Ovary (tissue), 9 donors: Measurements from ENCODE around the gene COL23A1. TPM values are rescaled to one million over a fixed set of nuclear protein-coding genes. Genes with fewer than 3 reads are reported as not detected.
A peak's percentile ranks its signal among the peaks of the same experiment; 100 is the strongest.

Experiments
- DNase-seq, 5 donors: peaks; one replicate each; pipeline ENCODE4 v3.0.0-alpha.2; 2019 to 2020
- H3K27ac ChIP-seq, 2 donors: fragments of 200-600 bp; one replicate each; pipeline versions ENCODE4 v1.5.1 to v1.8.0; 2019 to 2022
- H3K27me3 ChIP-seq: fragments of 200-600 bp; one replicate; pipeline ENCODE4 v1.8.0; 2022
- H3K36me3 ChIP-seq: fragments of 200-600 bp; sonication (generic); one replicate; pipeline ENCODE4 v1.5.1; 2019
- H3K4me1 ChIP-seq: one replicate; pipeline ENCODE4 v1.8.1; 2013; ENCODE audit warnings: mild to moderate bottlenecking, moderate library complexity; ENCODE audit not compliant: insufficient read depth
- H3K4me3 ChIP-seq: fragments of 200-600 bp; sonication (generic); one replicate; pipeline ENCODE4 v1.5.1; 2017
- H3K9me3 ChIP-seq, 2 donors: fragments of 200-600 bp in 1 of 2; sonication (generic) in 1 of 2; one replicate each; pipeline versions ENCODE4 v1.5.1 to v1.8.1; 2013 to 2019; ENCODE audit warnings: mild to moderate bottlenecking in 1 of 2, moderate library complexity in 1 of 2
- EP300 ChIP-seq: sonication (generic); formaldehyde crosslinking; IDR thresholded peaks from one replicate; pipeline ENCODE4 v1.6.1; 2017; ENCODE audit warnings: antibody characterized with exemption
- POLR2A ChIP-seq: fragments of 450-650 bp; IDR thresholded peaks from one replicate; pipeline ENCODE4 v1.6.1; 2017; ENCODE audit warnings: antibody characterized with exemption, mild to moderate bottlenecking, moderate library complexity
- WGBS, 3 donors: extraction: QIAGEN DNeasy Blood & Tissue Kit in 1 of 3; methylation state at CpG; one replicate each; pipeline versions ENCODE4 v1.1.5 to v1.1.7; 2013 to 2017; 5-methylcytosine and 5-hydroxymethylcytosine counted together
- intact Hi-C, 4 donors: fragments of 100-400 bp; cut with DNase I; formaldehyde crosslinking; loops; one replicate each; pipeline versions ENCODE4 v1.11.0 to v1.15.1; 2022 to 2023
- polyA plus RNA-seq, 2 donors: library from polyadenylated mRNA; stranded (reverse); fragments of 200-250 nt in 1 of 2; fragments of 350-450 nt in 1 of 2; fragmentation: Illumina TruSeq in 1 of 2; extraction: RNeasy Lipid Tissue Mini Kit (QIAGEN cat#74804) in 1 of 2; gene quantifications; one replicate each; pipeline ENCODE4 v1.2.3, GENCODE V29; 2013 to 2014
- total RNA-seq, 7 donors: library from RNA; depleted of rRNA in 2 of 7; stranded (reverse); fragments of >200 nt in 2 of 7; fragmentation: NEBNext Ultra II Directional in 3 of 7; extraction: Animal tissue kit (Norgen Biotek cat#: 25700) in 3 of 7; gene quantifications; one replicate each; pipeline versions ENCODE4 v1.1.0 to v1.2.4, GENCODE V29; 2016 to 2023
- TF ChIP-seq, protein P1 (sequence below), 3 donors: fragments of 450-650 bp in 2 of 3; fragments of 200-600 bp in 1 of 3; IDR thresholded peaks; one replicate each; pipeline versions ENCODE4 v1.5.1 to v1.8.0; 2016 to 2022; ENCODE audit warnings: antibody characterized with exemption in 3 of 3, mild to moderate bottlenecking in 1 of 3
- donor health status: DM: no; HTN: no; CAD: no; lungs with moderate emphysema.
- donor health status: DM: no; HTN: no; CAD: no.
- donor health status: Bipolar disorder and iron deficiency.
- donor health status: DM: yes; HTN: yes; CAD: no.
- donor health status: DM: no; HTN: no; CAD: no.
- donor health status: DM: yes; HTN: yes; CAD: no.

Gene COL23A1
- total and polyA plus RNA-seq, 9 donors, result 0.13 to 0.92 (median 0.39) TPM; not detected in 1

DNA sequence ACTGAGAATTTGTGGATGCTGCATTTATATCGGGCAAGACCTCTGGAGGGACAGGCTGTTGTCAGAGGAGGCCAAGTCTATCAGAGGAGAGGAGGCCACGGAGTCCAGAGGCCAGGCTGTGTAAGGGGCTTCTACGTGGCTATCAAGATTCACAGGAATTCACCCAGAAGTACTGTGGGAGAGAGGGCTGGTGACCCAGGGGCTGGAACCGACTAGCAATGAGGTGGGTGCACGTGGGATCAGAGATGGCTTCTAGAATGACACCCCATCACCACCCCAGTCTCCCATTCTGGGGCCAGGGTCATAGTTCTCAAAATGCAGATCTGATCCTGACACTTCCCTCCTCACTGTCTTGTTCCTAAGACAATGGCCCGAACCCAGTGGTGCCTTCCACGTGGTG, 296.4 kb downstream of the COL23A1 start:
- intact Hi-C loops, result no loop called here

GRCh38 chr5:178293400-178293799, 296.8 kb downstream of the COL23A1 start:
- Histone ChIP-seq H3K27me3 (no peaks in the 10 kb centered on the region), H3K9me3 (no peaks in the 10 kb centered on the region), H3K27ac (no peak overlapping the region), H3K36me3 (no peaks in the 10 kb centered on the region), H3K4me1 (no peaks in the 10 kb centered on the region), H3K4me3 (no peak overlapping the region)
- intact Hi-C loops, result no loop called here
- 60 to 71% (median 67%) methylated on average over 6 of the region's 6 CpGs for WGBS, 3 donors
- TF ChIP-seq, protein P1, sequence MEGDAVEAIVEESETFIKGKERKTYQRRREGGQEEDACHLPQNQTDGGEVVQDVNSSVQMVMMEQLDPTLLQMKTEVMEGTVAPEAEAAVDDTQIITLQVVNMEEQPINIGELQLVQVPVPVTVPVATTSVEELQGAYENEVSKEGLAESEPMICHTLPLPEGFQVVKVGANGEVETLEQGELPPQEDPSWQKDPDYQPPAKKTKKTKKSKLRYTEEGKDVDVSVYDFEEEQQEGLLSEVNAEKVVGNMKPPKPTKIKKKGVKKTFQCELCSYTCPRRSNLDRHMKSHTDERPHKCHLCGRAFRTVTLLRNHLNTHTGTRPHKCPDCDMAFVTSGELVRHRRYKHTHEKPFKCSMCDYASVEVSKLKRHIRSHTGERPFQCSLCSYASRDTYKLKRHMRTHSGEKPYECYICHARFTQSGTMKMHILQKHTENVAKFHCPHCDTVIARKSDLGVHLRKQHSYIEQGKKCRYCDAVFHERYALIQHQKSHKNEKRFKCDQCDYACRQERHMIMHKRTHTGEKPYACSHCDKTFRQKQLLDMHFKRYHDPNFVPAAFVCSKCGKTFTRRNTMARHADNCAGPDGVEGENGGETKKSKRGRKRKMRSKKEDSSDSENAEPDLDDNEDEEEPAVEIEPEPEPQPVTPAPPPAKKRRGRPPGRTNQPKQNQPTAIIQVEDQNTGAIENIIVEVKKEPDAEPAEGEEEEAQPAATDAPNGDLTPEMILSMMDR (IDR thresholded peaks at IDR 0.05), result no peak
- TF ChIP-seq POLR2A (no peak), EP300 (no peak)
- peak in 1 of 5 donors; percentile 8 for DNase-seq

More for the DNA sequence above, 296.4 kb downstream of the COL23A1 start:
- Histone ChIP-seq H3K9me3 (no peaks in the 10 kb centered on the region), H3K36me3 (no peaks in the 10 kb centered on the region), H3K4me1 (no peaks in the 10 kb centered on the region), H3K27ac (no peak overlapping the region), H3K4me3 (no peak overlapping the region), H3K27me3 (no peaks in the 10 kb centered on the region)
- TF ChIP-seq EP300 (no peak), POLR2A (no peak)
- TF ChIP-seq, protein P1 (IDR thresholded peaks at IDR 0.05), result no peak
- DNase-seq, result no peak
- 79 to 84% (median 84%) methylated on average over 7 of the region's 7 CpGs for WGBS, 3 donors

DNA sequence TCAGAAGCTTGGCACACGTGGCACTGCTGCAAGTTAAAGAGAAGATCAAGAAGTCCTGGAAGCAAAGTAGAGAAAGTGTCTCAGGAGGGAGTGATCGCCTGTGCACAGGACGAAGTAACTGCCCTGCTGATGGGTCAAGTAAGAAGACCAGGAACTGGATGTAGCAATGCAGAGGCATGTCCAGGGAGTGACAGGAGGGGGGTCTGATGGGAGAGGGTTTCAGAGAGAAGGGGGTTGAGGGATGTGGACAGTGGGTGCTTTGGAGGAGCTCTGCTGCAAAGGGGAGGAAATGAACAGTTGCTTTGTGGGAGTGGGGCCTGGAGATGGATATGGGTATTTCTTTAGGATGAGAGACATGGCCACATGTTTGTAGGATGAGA, 297.4 kb downstream of the COL23A1 start:
- Histone ChIP-seq H3K4me1 (no peaks in the 10 kb centered on the region), H3K4me3 (no peak overlapping the region), H3K27me3 (no peaks in the 10 kb centered on the region), H3K36me3 (no peaks in the 10 kb centered on the region), H3K9me3 (no peaks in the 10 kb centered on the region), H3K27ac (no peak overlapping the region)
- 84 to 93% (median 84%) methylated on average over 3 of the region's 3 CpGs for WGBS, 3 donors
- intact Hi-C loops, result no loop called here
- TF ChIP-seq, protein P1 (IDR thresholded peaks at IDR 0.05), result no peak
- TF ChIP-seq EP300 (no peak), POLR2A (no peak)
- DNase-seq, result no peak

- WGBS, 3 donors, result 72 to 81% (median 76%) methylated on average over 15 of the region's 15 CpGs
- Histone ChIP-seq H3K27ac (no peak overlapping the region), H3K9me3 (no peaks in the 10 kb centered on the region), H3K36me3 (no peaks in the 10 kb centered on the region), H3K27me3 (no peaks in the 10 kb centered on the region), H3K4me3 (no peak overlapping the region), H3K4me1 (no peaks in the 10 kb centered on the region)
- TF ChIP-seq, protein P1 (IDR thresholded peaks at IDR 0.05), result no peak
- no peak for TF ChIP-seq POLR2A
- no peak for TF ChIP-seq EP300
- intact Hi-C loops, result no loop called here
- DNase-seq, result peak in 1 of 5 donors; percentile 2
Observed at GRCh38 chr5:178291969-178292825, 298.0 kb downstream of the COL23A1 start.
